Stimulated activated CD8-positive, alpha-beta memory T cell treated with anti-CD3 and anti-CD28 coated beads, Interleukin-7, amount 100 ng/mL, for 4 hours (primary cell): ENCODE data around the gene OR13H1.
"Not testable (repeated sequence)": the region's sequence is repeated elsewhere in the genome, so short reads cannot be mapped to it uniquely, and the experiment has no call there.

ENCODE experiments used
- DNase-seq, 2 donors: peaks; one replicate each; pipeline ENCODE4 v3.0.0-alpha.2; 2020; ENCODE audit warnings: low read depth in 2 of 2

Gene OR13H1

GRCh38 chrX:131543774-131544173, at the start of gene OR13H1:
TSS of gene OR13H1 (plus strand) at chrX:131544074. CDS start at chrX:131544074, 0 bp downstream.
- no peak for DNase-seq

- DNase-seq = not testable (repeated sequence)
Measured at GRCh38 chrX:131501556-131501955, 42.3 kb upstream of the OR13H1 start.

DNA sequence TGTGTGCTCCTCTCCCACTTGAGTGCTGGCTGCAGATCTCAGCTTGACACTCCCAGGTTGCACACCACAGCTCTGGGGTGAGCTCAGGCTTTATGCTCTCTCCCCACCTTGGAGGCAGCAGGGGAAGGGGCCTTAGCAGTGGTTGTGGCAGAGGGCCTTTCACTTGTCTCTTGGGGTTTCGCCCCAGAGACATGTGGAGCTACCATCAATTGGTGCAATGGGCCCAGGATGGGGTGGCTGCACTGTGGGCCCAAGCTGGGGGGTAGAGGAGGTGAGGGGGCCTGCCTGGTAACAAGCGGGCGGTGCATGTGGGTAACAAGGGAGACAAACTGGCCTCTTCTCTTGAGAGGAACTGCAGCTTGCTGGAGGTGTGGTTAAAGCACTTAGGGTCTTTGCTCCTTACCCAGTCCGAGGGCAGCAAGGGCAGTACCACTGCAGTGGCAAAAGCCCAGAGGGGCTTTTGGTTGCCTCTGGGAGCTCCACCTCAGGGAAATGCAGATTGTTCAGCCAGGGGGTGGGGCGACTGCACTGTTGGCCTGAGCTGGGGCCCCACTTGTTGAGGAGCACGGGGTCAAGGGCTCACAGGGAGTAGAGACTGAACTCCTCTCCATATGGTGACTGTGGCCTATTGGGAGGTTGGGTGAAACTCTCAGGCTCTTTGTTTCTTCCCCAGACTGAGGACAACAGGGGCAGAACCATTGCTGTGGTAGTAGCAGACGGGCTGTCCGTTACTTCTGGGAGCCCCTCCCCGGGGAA, 30.5 kb upstream of the OR13H1 start:
- no peak for DNase-seq

DNA sequence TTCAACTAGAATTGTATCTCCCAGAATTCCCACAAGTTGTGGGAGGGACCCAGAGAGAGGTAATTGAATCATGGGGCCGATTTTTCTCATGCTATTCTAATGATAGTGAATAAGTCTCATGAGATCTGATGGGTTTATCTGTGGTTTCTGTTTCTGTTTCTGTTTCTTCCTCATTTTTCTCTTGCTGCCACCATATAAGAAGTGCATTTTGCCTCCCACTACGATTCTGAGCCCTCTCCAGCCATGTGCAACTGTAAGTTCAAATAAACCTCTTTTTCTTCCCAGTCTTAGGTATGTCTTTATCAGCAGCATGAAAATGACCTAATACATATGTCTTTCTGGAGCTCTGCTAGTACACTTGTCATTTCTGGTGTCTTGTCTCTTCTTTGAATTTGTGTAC, 22.1 kb upstream of the OR13H1 start:
- DNase-seq = no peak

GRCh38 chrX:131544218-131544617, 344 bp downstream of the OR13H1 start:
- DNase-seq = no peak

GRCh38 chrX:131549011-131549410, 5.1 kb downstream of the OR13H1 start:
- DNase-seq = no peak

DNA sequence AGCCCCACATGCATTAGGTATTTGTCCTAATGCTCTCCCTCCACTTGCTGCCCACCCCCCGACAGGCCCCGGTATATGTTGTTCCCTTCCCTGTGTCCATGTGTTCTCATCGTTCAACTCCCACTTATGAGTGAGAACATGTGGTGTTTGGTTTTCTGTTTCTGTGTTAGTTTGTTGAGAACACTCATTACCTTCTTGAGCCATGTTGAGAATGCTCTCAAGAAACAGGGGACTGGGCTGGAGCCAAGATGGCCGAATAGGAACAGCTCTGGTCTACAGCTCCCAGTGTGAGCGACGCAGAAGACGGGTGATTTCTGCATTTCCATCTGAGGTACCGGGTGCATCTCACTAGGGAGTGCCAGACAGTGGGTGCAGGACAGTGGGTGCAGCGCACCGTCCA, 8.6 kb downstream of the OR13H1 start:
- DNase-seq = not testable (repeated sequence)

- no peak for DNase-seq
Measured at GRCh38 chrX:131558562-131558961, 14.7 kb downstream of the OR13H1 start.

DNA sequence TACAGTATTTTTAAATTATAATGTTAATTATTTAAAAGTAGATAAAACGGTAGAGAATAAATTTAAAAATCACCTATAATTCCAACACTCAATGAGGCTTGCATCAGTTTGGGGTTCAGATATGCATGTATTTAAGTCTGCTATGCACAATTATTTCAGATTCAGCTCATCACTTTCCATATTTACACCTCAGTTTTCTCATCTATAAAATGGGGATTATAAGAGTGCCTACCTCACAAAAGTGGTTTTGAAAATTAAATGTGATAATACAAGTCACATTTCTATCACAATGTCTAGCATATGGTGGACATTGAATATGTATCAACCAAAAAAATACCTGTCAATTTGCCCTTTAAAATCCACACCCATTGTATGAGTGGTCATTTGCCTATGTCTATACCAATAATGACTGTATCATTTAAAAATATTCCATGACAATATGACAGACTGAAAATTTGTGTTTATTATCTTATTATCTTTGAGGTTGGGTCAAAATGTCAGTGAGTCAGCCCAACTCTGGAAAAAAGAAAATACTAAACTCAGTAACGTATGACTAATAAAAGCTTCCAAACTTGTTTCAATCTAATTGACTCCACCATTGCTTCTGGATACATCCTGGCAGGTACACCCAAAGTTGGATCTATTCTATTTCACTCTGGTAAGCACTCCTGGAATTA, 20.8 kb downstream of the OR13H1 start:
- no peak for DNase-seq

GRCh38 chrX:131565909-131566308, 22.0 kb downstream of the OR13H1 start:
- no peak for DNase-seq

- no peak for DNase-seq
Measured at GRCh38 chrX:131571348-131571747, 27.5 kb downstream of the OR13H1 start.

DNA sequence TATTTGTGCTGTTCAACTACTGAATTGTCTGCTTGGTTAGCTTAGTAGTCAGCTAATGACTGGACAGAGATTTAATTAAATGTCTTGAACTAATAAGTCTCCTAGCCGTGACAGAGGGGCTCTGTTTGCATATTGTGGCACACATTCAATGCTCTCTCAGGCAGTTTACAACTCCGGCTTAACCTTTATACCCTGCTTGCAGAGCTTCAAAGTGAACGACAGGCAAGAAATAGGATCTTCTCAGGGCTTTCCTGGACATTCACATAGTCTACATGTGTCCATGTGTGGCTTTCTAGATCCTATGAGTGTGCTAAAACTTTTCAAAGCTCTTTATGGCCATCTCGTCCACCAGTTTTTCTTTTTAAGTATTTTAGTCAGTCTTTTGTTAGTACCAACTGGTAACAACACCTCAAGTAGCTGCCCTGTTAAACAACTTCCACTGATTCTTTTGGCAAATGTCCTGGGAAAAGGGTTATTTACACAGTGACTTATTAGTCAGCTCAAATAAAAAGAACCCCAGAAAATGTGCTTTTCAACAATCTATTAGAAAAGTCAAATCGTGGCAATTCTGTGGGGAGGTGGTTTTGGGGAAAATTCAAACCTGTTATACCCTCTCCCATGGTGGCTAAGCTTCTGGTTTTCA, 28.6 kb downstream of the OR13H1 start:
- DNase-seq = no peak

- DNase-seq = no peak
Measured at GRCh38 chrX:131577413-131577812, 33.5 kb downstream of the OR13H1 start.

DNA sequence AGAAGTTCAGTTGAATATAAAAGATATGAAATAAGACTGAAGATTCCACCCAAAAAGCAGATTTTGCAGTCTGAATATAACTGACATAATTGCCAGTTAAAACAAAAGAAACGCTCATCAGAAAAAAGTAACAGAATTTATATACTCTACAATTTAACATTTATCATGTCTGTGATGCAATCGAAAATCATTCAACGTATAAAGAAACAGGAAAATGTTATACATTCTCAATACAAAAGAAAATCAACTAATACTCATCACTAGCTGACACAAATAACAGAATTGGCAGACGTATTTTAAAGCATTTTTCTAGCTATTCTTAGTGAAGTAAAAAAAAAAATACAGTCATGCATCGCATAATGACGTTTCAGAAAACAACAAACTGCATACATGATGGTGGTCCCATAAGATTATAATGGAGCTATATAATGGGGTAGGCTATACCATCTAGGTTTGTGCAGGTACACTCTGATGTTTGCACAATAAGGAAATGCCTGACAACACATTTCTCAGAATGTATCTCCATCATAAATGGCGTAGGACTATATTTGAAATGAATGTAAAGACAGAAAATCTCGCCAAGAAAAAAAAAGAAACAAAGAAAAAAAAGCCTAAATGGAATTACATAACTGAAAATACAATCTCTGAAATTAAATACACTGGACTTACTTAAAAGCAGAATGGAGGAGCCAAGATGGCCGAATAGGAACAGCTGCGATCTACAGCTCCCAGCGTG, 34.3 kb downstream of the OR13H1 start:
- no peak for DNase-seq

DNA sequence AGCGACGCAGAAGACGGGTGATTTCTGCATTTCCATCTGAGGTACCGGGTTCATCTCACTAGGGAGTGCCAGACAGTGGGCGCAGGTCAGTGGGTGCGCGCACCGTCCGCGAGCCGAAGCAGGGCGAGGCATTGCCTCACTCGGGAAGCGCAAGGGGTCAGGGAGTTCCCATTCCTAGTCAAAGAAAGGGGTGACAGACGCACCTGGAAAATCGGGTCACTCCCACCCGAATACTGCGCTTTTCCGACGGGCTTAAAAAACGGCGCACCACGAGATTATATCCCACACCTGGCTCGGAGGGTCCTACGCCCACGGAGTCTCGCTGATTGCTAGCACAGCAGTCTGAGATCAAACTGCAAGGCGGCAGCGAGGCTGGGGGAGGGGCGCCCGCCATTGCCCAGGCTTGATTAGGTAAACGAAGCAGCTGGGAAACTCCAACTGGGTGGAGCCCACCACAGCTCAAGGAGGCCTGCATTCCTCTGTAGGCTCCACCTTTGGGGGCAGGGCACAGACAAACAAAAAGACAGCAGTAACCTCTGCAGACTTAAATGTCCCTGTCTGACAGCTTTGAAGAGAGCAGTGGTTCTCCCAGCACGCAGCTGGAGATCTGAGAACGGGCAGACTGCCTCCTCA, 35.0 kb downstream of the OR13H1 start:
- DNase-seq = not testable (repeated sequence)

DNA sequence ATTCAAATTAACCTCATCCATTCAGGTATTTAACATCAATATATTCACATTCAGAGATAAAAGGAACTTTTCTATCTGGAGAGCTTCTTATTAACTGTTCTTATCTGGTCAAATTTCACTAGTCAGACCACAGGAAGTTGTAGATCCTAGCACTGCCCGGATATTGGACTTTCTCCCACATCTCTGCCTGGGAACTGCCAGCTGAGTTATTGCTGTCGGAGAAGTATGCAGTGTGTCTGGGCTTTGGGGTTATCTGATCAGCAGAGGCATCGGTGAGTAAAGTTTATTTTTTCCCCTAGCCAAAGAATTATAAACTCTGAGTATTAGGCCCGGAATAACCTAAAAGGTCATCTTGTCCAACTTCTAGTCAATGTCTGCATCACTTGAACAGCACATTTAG, 45.1 kb downstream of the OR13H1 start:
- DNase-seq = no peak
